ENCODE results near the gene RTN3. TPM values are rescaled to one million over a fixed set of nuclear protein-coding genes. Genes with fewer than 3 reads are reported as not detected.
"Not testable (repeated sequence)": the region's sequence is repeated elsewhere in the genome, so short reads cannot be mapped to it uniquely, and the experiment has no call there.

The RTN3 gene
- total RNA-seq, 1 experiment from 2014 or later: 95.0 TPM

- H2AFZ ChIP-seq (ENCODE audit: low read depth, low read length, poor library complexity, severe bottlenecking); H3K9me2 ChIP-seq (ENCODE audit: insufficient read depth); ATAC-seq; H3K4me2 ChIP-seq (ENCODE audit: low read length); H4K20me1 ChIP-seq (ENCODE audit: insufficient read depth); intact Hi-C loops (cut with micrococcal nuclease); DNase-seq (ENCODE audit: low read depth, low spot score); H3K9me3 ChIP-seq (ENCODE audit: control insufficient read depth in 1 of 2, insufficient read depth in 1 of 2, low read depth in 1 of 2, low read length in 2 of 2); H3K27me3 ChIP-seq (ENCODE audit: insufficient read depth, low read length); H3K27ac ChIP-seq (ENCODE audit: low read depth, low read length); H3K4me3 ChIP-seq (replicated peaks in 1 of 2; ENCODE audit: low read depth in 1 of 2, low read length in 2 of 2); H3K9ac ChIP-seq (ENCODE audit: low read length); H3K36me3 ChIP-seq (ENCODE audit: control insufficient read depth in 1 of 2, insufficient read depth in 2 of 2, low read length in 2 of 2); BruUV-seq (replicated peaks): not testable (repeated sequence)
- peaks cover 12% of the 10 kb centered on the region; the same call in 1 of the 2 replicates for H3K79me2 ChIP-seq (ENCODE audit: insufficient read depth, low read length)
- ChIA-PET CTCF (interaction anchor here (1.5 kb wide), 1 partner anchor 174 kb away, joined by 3 read pairs; no protein-coding TSS in a partner anchor), RAD21 (ENCODE audit: low non-redundant PET in 1 of 2, low total read pairs in 2 of 2, uncharacterized antibody in 2 of 2, unreplicated experiment in 2 of 2) (interaction anchor here in 1 of 2 experiments (1.0 kb wide), 1 partner anchor 31 kb away, joined by 4 read pairs; no protein-coding TSS in a partner anchor), POLR2A (interaction anchor here (1.1 kb wide), 1 partner anchor 31 kb away, joined by 3 read pairs; no protein-coding TSS in a partner anchor)
- H3K4me1 ChIP-seq (ENCODE audit: control insufficient read depth in 1 of 2, insufficient read depth in 2 of 2, low read length in 2 of 2): peaks cover 9 to 23% of the 10 kb centered on the region in 2 experiments
These were observed 90.5 kb downstream of the RTN3 start for GRCh38 chr11:63771741-63772318.

- ChIA-PET CTCF (no interaction called here), RAD21 (ENCODE audit: low non-redundant PET in 1 of 2, low total read pairs in 2 of 2, uncharacterized antibody in 2 of 2, unreplicated experiment in 2 of 2) (no interaction called here), POLR2A (no interaction called here)
- ATAC-seq (no peak), DNase-seq (ENCODE audit: low read depth, low spot score) (no peak)
- Histone ChIP-seq H3K9me3 (ENCODE audit: control insufficient read depth in 1 of 2, insufficient read depth in 1 of 2, low read depth in 1 of 2, low read length in 2 of 2) (no peaks in the 10 kb centered on the region), H3K27me3 (ENCODE audit: insufficient read depth, low read length) (no peaks in the 10 kb centered on the region), H2AFZ (ENCODE audit: low read depth, low read length, poor library complexity, severe bottlenecking) (no peak overlapping the region), H3K27ac (ENCODE audit: low read depth, low read length) (no peak overlapping the region), H3K4me2 (ENCODE audit: low read length) (no peak overlapping the region), H3K9me2 (ENCODE audit: insufficient read depth) (no peaks in the 10 kb centered on the region), H3K36me3 (ENCODE audit: control insufficient read depth in 1 of 2, insufficient read depth in 2 of 2, low read length in 2 of 2) (no peaks in the 10 kb centered on the region), H3K79me2 (ENCODE audit: insufficient read depth, low read length) (no peaks in the 10 kb centered on the region), H3K9ac (ENCODE audit: low read length) (no peak overlapping the region), H3K4me3 (replicated peaks in 1 of 2; ENCODE audit: low read depth in 1 of 2, low read length in 2 of 2) (no peak overlapping the region), H4K20me1 (ENCODE audit: insufficient read depth) (no peaks in the 10 kb centered on the region), H3K4me1 (ENCODE audit: control insufficient read depth in 1 of 2, insufficient read depth in 2 of 2, low read length in 2 of 2) (peaks cover 0 to 5% of the 10 kb centered on the region in 2 experiments; a peak in 1 of 4 replicates)
- no TSS peak for BruUV-seq (replicated peaks)
- TF ChIP-seq JUND (IDR thresholded peaks at IDR 0.05): no peak
- no peak for TF ChIP-seq CBX3 (IDR thresholded peaks at IDR 0.05; ENCODE audit: low read depth)
- no peak for TF ChIP-seq TCF7L2 (IDR thresholded peaks at IDR 0.05; ENCODE audit: borderline replicate concordance, extremely low read depth, insufficient read depth, insufficient read length)
- TF ChIP-seq, protein P1, sequence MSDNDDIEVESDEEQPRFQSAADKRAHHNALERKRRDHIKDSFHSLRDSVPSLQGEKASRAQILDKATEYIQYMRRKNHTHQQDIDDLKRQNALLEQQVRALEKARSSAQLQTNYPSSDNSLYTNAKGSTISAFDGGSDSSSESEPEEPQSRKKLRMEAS (IDR thresholded peaks at IDR 0.05): no peak
- TF ChIP-seq EZH2phosphoT487 (IDR thresholded peaks at IDR 0.05; ENCODE audit: borderline replicate concordance): no peak
- no peak for TF ChIP-seq POLR2AphosphoS5 (IDR thresholded peaks at IDR 0.05; ENCODE audit: low read depth, low read length)
- no peak for TF ChIP-seq ZFX (IDR thresholded peaks at IDR 0.05)
- intact Hi-C loops (cut with micrococcal nuclease): no loop called here
These were observed 93.9 kb downstream of the RTN3 start for GRCh38 chr11:63775191-63775590.
